Measurements from ENCODE around the gene HINT1. TPM values are rescaled to one million over a fixed set of nuclear protein-coding genes. Genes with fewer than 3 reads are reported as not detected.
A peak's percentile ranks its signal among the peaks of the same experiment; 100 is the strongest.
"Not testable (repeated sequence)": the region's sequence is repeated elsewhere in the genome, so short reads cannot be mapped to it uniquely, and the experiment has no call there.

Gene HINT1
- total RNA-seq = 199 and 247 TPM in 2 replicates

GRCh38 chr5:131165119-131165727, at the start of gene HINT1:
TSS of gene HINT1 (minus strand) at chr5:131165256. CDS start at chr5:131165205, 51 bp downstream.
- DNase-seq (ENCODE audit: low read depth in 2 of 2) = peak; percentile 51 to 87

GRCh38 chr5:131214609-131215227, 49.7 kb upstream of the HINT1 start:
- no peak for DNase-seq (ENCODE audit: low read depth in 2 of 2)

GRCh38 chr5:131212471-131213021, 47.5 kb upstream of the HINT1 start:
- no peak for DNase-seq (ENCODE audit: low read depth in 2 of 2)

GRCh38 chr5:131211669-131212068, 46.6 kb upstream of the HINT1 start:
- no peak for DNase-seq (ENCODE audit: low read depth in 2 of 2)

GRCh38 chr5:131210151-131210510, 45.1 kb upstream of the HINT1 start:
- DNase-seq (ENCODE audit: low read depth in 2 of 2) = no peak

GRCh38 chr5:131209506-131210150, 44.6 kb upstream of the HINT1 start:
- no peak for DNase-seq (ENCODE audit: low read depth in 2 of 2)

- no peak for DNase-seq (ENCODE audit: low read depth in 2 of 2)
Measured at GRCh38 chr5:131209175-131209505, 44.1 kb upstream of the HINT1 start.

GRCh38 chr5:131206772-131207171, 41.7 kb upstream of the HINT1 start:
- DNase-seq (ENCODE audit: low read depth in 2 of 2) = no peak

- DNase-seq (ENCODE audit: low read depth in 2 of 2) = no peak
Measured at GRCh38 chr5:131206061-131206460, 41.0 kb upstream of the HINT1 start.

GRCh38 chr5:131204964-131205363, 39.9 kb upstream of the HINT1 start:
- DNase-seq (ENCODE audit: low read depth in 2 of 2) = no peak

- no peak for DNase-seq (ENCODE audit: low read depth in 2 of 2)
Measured at GRCh38 chr5:131200560-131200959, 35.5 kb upstream of the HINT1 start.

- DNase-seq (ENCODE audit: low read depth in 2 of 2) = no peak
Measured at GRCh38 chr5:131198625-131199024, 33.6 kb upstream of the HINT1 start.

GRCh38 chr5:131196331-131196730, 31.3 kb upstream of the HINT1 start:
- DNase-seq (ENCODE audit: low read depth in 2 of 2) = no peak

GRCh38 chr5:131195696-131196095, 30.6 kb upstream of the HINT1 start:
- DNase-seq (ENCODE audit: low read depth in 2 of 2) = no peak

GRCh38 chr5:131194725-131195124, 29.7 kb upstream of the HINT1 start:
- no peak for DNase-seq (ENCODE audit: low read depth in 2 of 2)

GRCh38 chr5:131193897-131194296, 28.8 kb upstream of the HINT1 start:
- not testable (repeated sequence) for DNase-seq (ENCODE audit: low read depth in 2 of 2)

GRCh38 chr5:131193106-131193505, 28.1 kb upstream of the HINT1 start:
- DNase-seq (ENCODE audit: low read depth in 2 of 2) = peak in 1 of 2 donors; percentile 61

- DNase-seq (ENCODE audit: low read depth in 2 of 2) = peak in 1 of 2 donors; percentile 6
Measured at GRCh38 chr5:131186561-131187256, 21.7 kb upstream of the HINT1 start.

GRCh38 chr5:131185523-131186104, 20.6 kb upstream of the HINT1 start:
- DNase-seq (ENCODE audit: low read depth in 2 of 2) = no peak

- DNase-seq (ENCODE audit: low read depth in 2 of 2) = no peak
Measured at GRCh38 chr5:131182839-131183238, 17.8 kb upstream of the HINT1 start.

- no peak for DNase-seq (ENCODE audit: low read depth in 2 of 2)
Measured at GRCh38 chr5:131180407-131180806, 15.4 kb upstream of the HINT1 start.

Data from dermis microvascular lymphatic vessel endothelial cell (primary cell).